Measurements from ENCODE around the gene SH3BP2.
"Not testable (repeated sequence)": the region's sequence is repeated elsewhere in the genome, so short reads cannot be mapped to it uniquely, and the experiment has no call there.

Gene SH3BP2

DNA sequence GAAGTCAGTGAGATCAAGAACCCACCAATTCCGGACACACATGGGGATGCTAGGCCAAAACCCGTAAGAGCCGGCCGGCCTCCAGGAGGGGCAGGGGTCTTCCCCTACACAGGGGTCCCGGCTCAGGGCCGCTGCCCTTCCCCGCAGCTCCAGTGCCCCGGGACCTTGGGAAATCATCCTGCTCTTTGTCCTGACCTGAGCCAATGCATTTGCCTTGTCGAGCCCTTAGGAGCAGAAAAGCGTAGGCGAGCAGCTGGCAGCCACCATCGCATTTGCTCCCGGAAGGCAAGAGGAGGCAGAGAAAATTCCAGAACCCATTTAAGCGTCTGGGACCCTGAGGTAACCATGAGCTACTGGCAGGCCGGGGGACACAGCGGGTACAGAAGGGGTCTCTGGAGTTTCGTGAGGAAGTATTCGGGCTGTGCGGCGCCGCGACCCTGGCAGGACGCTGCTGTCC lies 29.3 kb upstream of the SH3BP2 start:
- peaks cover 10% of the 10 kb centered on the region for H3K9me3 ChIP-seq
- H3K4me3 ChIP-seq, result peak overlapping the region; percentile 61
- no peak overlapping the region for H3K27ac ChIP-seq
- H3K4me2 ChIP-seq, result peak overlapping the region; percentile 80
- H3K4me1 ChIP-seq, result peaks cover 21% of the 10 kb centered on the region
- H3K9ac ChIP-seq, result no peak overlapping the region
- no peaks in the 10 kb centered on the region for H4K20me1 ChIP-seq
- H3K36me3 ChIP-seq, result no peaks in the 10 kb centered on the region
- peaks cover 6% of the 10 kb centered on the region; the same call in 1 of the 2 replicates for H3K27me3 ChIP-seq
- TF ChIP-seq Cebpa-rat (IDR thresholded peaks at IDR 0.05), result no peak

DNA sequence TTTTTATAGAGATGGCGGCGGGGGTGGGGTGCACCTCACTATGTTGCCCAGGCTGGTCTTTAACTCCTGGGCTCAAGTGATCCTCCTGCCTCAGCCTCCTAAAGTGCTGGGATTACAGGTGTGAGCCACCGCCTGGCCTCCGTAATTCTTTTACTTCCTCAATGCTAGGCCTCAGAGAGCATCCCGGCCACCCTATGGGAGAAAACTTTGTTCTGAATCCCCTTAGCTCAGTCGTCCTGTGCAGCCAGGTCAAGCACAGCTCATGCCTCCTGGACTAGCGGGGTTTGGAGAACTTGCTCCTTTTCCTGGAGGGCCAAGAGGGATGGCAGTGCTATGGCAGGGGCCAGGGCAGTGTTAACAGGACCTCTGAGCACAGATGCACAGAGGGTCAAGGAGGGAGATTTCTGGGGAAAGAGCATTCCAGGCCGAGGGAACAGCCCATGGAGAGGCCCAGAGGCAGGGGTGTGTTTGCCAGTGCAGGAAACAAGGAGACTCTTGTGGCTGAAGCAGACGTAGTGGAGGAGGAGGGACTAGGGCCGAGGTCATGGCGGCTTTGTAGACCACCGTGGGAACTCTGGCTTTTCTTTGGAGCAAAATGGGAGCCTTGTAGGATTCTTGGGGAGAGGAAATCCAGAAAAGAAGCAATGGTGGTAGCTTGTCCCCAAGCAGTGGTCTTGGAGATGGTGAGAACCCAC lies 26.9 kb upstream of the SH3BP2 start:
- H3K4me2 ChIP-seq, result no peak overlapping the region
- H4K20me1 ChIP-seq, result no peaks in the 10 kb centered on the region
- H3K9ac ChIP-seq, result no peak overlapping the region
- no peak overlapping the region for H3K27ac ChIP-seq
- H3K36me3 ChIP-seq, result no peaks in the 10 kb centered on the region
- peaks cover 14% of the 10 kb centered on the region for H3K4me1 ChIP-seq
- H3K4me3 ChIP-seq, result no peak overlapping the region
- no peak for TF ChIP-seq Cebpa-rat (IDR thresholded peaks at IDR 0.05)
- peaks cover 33% of the 10 kb centered on the region for H3K9me3 ChIP-seq
- H3K27me3 ChIP-seq, result peaks cover 6% of the 10 kb centered on the region; the same call in 1 of the 2 replicates

DNA sequence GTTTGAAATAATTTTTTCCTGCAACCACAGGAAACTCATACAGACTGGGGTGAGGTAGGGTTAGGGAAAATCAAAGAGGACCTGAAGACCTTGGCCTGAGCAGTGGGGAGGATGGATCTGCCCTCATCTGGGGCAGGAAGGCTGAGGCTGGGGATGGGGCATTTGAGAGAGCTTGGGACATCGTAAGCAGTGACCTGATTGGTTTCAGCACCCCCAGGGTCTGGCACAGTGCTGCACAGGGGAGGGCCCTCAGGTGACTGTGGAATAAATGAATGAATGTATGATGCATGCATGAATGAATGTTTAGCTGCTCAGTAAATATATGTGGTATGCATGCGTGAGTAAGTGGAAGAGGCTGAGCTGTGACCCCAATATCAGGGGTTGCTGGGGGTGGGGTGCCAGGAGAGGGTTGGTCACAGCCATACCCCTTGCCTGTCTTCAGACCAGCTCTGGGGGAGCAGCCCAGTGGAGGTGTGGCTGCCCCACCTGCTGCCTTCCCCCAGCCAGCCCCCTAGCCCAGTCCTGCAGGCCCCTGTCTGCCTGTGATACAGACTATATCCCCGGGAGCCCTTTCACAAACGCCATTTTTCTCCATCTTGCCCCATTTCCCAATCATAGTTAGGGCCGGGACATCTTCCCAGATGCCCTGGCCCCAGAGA lies 25.7 kb upstream of the SH3BP2 start:
- Histone ChIP-seq H3K36me3 (no peaks in the 10 kb centered on the region), H4K20me1 (no peaks in the 10 kb centered on the region), H3K9me3 (peaks cover 45% of the 10 kb centered on the region), H3K27me3 (peaks cover 6% of the 10 kb centered on the region; the same call in 1 of the 2 replicates), H3K27ac (no peak overlapping the region), H3K4me2 (no peak overlapping the region), H3K9ac (no peak overlapping the region), H3K4me3 (no peak overlapping the region), H3K4me1 (peaks cover 13% of the 10 kb centered on the region)
- TF ChIP-seq Cebpa-rat (IDR thresholded peaks at IDR 0.05), result no peak

DNA sequence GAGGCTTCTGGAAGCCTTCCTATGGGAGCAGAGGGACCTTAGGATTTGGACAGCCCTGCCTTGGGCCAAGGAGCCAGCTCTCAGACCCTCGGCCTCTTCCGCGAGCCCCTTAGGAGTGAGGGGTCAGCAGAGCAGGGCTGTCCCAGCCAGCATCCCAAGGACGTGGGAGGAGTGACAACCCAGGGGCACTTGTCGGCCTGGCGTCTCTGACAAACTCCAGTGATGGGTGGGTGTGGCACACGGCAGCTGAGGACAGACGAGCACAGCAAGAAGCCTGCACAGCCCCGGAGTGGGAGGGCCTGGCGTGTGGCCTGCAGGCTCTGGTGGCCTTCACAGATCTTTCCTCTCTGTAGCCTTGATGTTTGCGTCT lies 25.2 kb upstream of the SH3BP2 start:
- Histone ChIP-seq H3K9ac (no peak overlapping the region), H3K36me3 (no peaks in the 10 kb centered on the region), H3K27ac (no peak overlapping the region), H3K27me3 (peaks cover 6% of the 10 kb centered on the region; the same call in 1 of the 2 replicates), H3K9me3 (peaks cover 46% of the 10 kb centered on the region), H3K4me1 (peaks cover 13% of the 10 kb centered on the region), H3K4me2 (no peak overlapping the region), H4K20me1 (no peaks in the 10 kb centered on the region), H3K4me3 (no peak overlapping the region)
- no peak for TF ChIP-seq Cebpa-rat (IDR thresholded peaks at IDR 0.05)

DNA sequence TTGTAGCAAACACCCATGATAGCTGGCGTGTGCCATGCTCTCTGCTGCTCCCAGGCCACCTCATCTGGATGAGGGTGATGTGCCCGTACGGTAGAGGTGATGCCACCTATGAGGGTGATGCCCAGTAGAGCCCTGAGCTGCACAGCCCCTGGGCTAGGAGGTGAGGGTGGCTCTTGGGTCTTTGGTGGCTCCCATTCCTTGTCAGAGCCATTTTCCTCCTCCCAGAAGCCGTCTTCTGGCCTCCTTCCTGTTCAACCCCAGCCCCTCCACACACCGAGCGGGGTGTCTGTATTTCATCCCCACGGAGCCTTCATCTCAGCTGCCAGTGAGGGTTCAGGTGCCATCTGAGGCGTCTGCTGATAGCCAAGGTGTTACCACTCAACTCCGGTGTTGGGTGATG lies 24.8 kb upstream of the SH3BP2 start:
- peaks cover 13% of the 10 kb centered on the region for H3K4me1 ChIP-seq
- H3K4me3 ChIP-seq, result no peak overlapping the region
- no peak overlapping the region for H3K9ac ChIP-seq
- H3K4me2 ChIP-seq, result no peak overlapping the region
- no peaks in the 10 kb centered on the region for H3K36me3 ChIP-seq
- no peak for TF ChIP-seq Cebpa-rat (IDR thresholded peaks at IDR 0.05)
- peaks cover 6% of the 10 kb centered on the region; the same call in 1 of the 2 replicates for H3K27me3 ChIP-seq
- no peak overlapping the region for H3K27ac ChIP-seq
- H3K9me3 ChIP-seq, result peaks cover 41% of the 10 kb centered on the region
- no peaks in the 10 kb centered on the region for H4K20me1 ChIP-seq

DNA sequence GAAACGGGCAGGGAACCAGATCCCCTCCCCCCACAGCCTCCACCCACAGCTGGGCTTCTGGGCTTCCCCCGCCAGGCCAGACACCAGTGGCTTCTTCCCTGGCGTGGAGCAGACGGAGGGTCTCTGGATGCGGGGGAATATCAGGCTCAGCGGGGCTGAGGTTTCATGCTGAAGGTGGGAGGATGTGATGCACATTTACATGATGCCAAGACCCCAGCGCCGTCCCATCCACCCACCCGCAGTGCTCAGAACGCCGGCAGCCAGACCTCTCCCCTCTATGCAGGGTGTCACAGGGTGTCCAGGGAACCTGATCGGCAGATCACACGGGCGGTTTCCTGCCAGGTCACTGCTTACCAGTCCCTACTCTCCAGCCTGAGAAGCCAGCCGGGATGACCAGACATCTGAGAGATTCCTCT lies 24.0 kb upstream of the SH3BP2 start:
- no peaks in the 10 kb centered on the region for H3K36me3 ChIP-seq
- no peak overlapping the region for H3K9ac ChIP-seq
- no peak for TF ChIP-seq Cebpa-rat (IDR thresholded peaks at IDR 0.05)
- peaks cover 1% of the 10 kb centered on the region; the same call in 1 of the 2 replicates for H3K27me3 ChIP-seq
- H4K20me1 ChIP-seq, result no peaks in the 10 kb centered on the region
- peaks cover 39% of the 10 kb centered on the region for H3K9me3 ChIP-seq
- no peak overlapping the region for H3K4me2 ChIP-seq
- no peak overlapping the region for H3K4me3 ChIP-seq
- no peak overlapping the region for H3K27ac ChIP-seq
- H3K4me1 ChIP-seq, result peaks cover 7% of the 10 kb centered on the region

DNA sequence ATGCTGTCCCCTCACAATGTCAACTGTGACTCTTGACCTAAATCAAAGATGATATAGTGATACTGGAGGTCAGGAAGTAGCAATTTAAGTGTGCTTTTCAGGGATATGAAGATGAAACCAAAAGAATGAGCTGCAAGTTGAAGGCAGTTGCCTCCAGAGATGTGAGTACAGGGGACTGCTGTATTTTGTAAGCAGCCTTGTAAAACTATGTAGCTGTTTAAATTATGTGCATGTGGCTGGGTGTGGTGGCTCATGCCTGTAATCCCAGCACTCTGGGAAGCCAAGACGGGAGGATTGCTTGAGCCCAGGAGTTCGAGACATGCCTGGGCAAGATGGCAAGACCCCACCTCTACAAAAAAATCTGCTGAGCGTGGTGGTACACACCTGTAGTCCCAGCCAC lies 21.6 kb upstream of the SH3BP2 start:
- no peak overlapping the region for H3K27ac ChIP-seq
- peaks cover 39% of the 10 kb centered on the region for H3K9me3 ChIP-seq
- H4K20me1 ChIP-seq, result no peaks in the 10 kb centered on the region
- no peak overlapping the region for H3K9ac ChIP-seq
- no peaks in the 10 kb centered on the region for H3K36me3 ChIP-seq
- H3K4me2 ChIP-seq, result no peak overlapping the region
- H3K27me3 ChIP-seq, result no peaks in the 10 kb centered on the region
- no peak overlapping the region for H3K4me3 ChIP-seq
- TF ChIP-seq Cebpa-rat (IDR thresholded peaks at IDR 0.05), result no peak
- no peaks in the 10 kb centered on the region for H3K4me1 ChIP-seq

DNA sequence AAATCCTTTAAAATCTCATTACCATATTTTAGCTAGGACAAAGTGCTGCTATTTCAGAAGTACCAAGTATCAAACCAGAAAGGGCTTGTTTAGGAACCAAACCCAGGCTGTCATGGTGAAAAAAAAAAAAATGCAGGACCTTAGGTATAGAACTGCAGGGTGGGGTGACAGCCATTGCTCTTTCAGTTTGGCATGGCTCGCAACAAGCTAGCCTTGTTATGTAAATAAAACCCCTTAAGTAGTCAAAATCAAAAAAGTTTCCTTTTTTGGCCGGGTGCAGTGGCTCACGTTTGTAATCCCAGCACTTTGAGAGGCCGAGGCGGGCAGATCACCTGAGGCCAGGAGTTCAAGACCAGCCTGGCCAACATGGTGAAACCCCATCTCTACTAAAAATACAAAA lies 12.2 kb upstream of the SH3BP2 start:
- not testable (repeated sequence) for H3K4me1 ChIP-seq, H3K4me2 ChIP-seq, H3K9ac ChIP-seq, H3K36me3 ChIP-seq, H3K27ac ChIP-seq, H3K27me3 ChIP-seq, H4K20me1 ChIP-seq, H3K4me3 ChIP-seq
- H3K9me3 ChIP-seq, result peaks cover 25% of the 10 kb centered on the region

DNA sequence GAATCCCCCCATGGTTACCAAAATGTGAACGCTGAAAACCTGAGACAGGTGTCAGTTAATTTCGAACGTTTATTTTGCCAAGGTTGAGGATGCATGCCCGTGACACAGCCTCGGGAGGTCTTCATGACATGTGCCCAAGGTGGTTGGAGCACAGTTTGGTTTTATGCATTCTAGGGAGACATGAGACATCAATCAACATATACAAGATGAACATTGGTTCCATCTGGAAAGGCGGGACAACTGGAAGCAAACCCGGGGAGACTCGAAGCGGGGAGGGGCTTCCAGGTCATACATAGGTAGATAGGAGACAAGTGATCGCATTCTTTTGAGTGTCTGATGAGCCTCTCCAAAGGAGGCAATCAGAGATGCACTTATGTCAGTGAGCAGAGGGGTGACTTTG lies 11.0 kb upstream of the SH3BP2 start:
- peaks cover 25% of the 10 kb centered on the region for H3K9me3 ChIP-seq
- no peak for TF ChIP-seq Cebpa-rat (IDR thresholded peaks at IDR 0.05)

DNA sequence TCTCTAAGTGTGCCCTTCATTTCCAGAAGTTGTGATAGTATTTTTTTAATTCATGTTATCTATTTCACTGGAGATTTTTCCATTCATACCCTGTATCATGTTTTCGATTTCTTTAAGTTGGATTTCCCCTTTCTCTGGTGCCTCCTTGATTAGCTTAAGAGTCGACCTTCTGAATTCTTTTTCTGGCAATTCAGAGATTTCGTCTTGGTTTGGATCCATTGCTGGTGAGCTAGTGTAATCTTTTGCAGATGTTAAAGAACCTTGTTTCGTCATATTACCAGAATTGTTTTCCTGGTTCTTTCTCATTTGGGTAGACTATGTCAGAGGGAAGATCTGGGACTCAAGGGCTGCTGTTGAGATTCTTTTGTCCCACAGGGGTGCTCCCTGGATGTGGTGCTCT lies 9.1 kb upstream of the SH3BP2 start:
- Histone ChIP-seq H3K27me3 (no peaks in the 10 kb centered on the region), H3K9ac (no peak overlapping the region), H3K27ac (no peak overlapping the region), H3K9me3 (peaks cover 25% of the 10 kb centered on the region), H3K36me3 (no peaks in the 10 kb centered on the region), H3K4me3 (no peak overlapping the region), H4K20me1 (no peaks in the 10 kb centered on the region), H3K4me1 (peaks cover 38% of the 10 kb centered on the region), H3K4me2 (no peak overlapping the region)
- no peak for TF ChIP-seq Cebpa-rat (IDR thresholded peaks at IDR 0.05)

More for the DNA sequence above, 11.0 kb upstream of the SH3BP2 start:
- H3K36me3 ChIP-seq, result no peaks in the 10 kb centered on the region
- H3K9ac ChIP-seq, result no peak overlapping the region
- H3K4me3 ChIP-seq, result no peak overlapping the region
- H3K27ac ChIP-seq, result no peak overlapping the region
- no peak overlapping the region for H3K4me2 ChIP-seq
- H3K27me3 ChIP-seq, result no peaks in the 10 kb centered on the region
- no peaks in the 10 kb centered on the region for H4K20me1 ChIP-seq
- peaks cover 19% of the 10 kb centered on the region for H3K4me1 ChIP-seq

Measured in BLaER1 (cell line).